Loucy (cell line): Measurements from ENCODE around the gene VMP1.

ENCODE experiments used
- H2AFZ ChIP-seq: fragments of 200-600 bp; sonication (generic); 2 replicates; pipeline ENCODE4 v1.6.0; 2016; ENCODE audit warnings: antibody characterized with exemption, mild to moderate bottlenecking, low read length, moderate library complexity
- H3F3A ChIP-seq: fragments of 200-600 bp; 2 replicates; pipeline ENCODE4 v1.6.0; 2016; ENCODE audit warnings: antibody characterized with exemption, low read depth, mild to moderate bottlenecking
- H3K27me3 ChIP-seq: fragments of 200-600 bp; sonication (generic); 2 replicates; pipeline ENCODE4 v1.6.1; 2014; ENCODE audit warnings: low read length, mild to moderate bottlenecking; ENCODE audit not compliant: insufficient read depth, poor library complexity, severe bottlenecking
- H3K36me3 ChIP-seq: fragments of 200-600 bp; sonication (generic); 2 replicates; pipeline ENCODE4 v1.6.1; 2016; ENCODE audit warnings: low read length; ENCODE audit not compliant: insufficient read depth
- H3K4me1 ChIP-seq: fragments of 200-600 bp; sonication (generic); 2 replicates; pipeline ENCODE4 v1.5.1; 2014; ENCODE audit warnings: low read length, mild to moderate bottlenecking; ENCODE audit not compliant: insufficient read depth, poor library complexity, severe bottlenecking
- H3K4me2 ChIP-seq: fragments of 200-600 bp; sonication (generic); 2 replicates; pipeline ENCODE4 v1.6.0; 2014; ENCODE audit warnings: antibody characterized with exemption, low read length, low read depth, mild to moderate bottlenecking; ENCODE audit not compliant: poor library complexity, severe bottlenecking
- H3K4me3 ChIP-seq: fragments of 200-600 bp; sonication (generic); 2 replicates; pipeline ENCODE4 v1.5.1; 2014; ENCODE audit warnings: low read length, mild to moderate bottlenecking, mixed read lengths; ENCODE audit not compliant: poor library complexity, severe bottlenecking
- H3K79me2 ChIP-seq: fragments of 200-600 bp; sonication (generic); 2 replicates; pipeline ENCODE4 v1.6.1; 2014; ENCODE audit warnings: low read length; ENCODE audit not compliant: insufficient read depth
- H3K9ac ChIP-seq: fragments of 200-600 bp; sonication (generic); 2 replicates; pipeline ENCODE4 v1.6.0; 2014; ENCODE audit warnings: mild to moderate bottlenecking, low read depth, low read length, moderate library complexity; ENCODE audit not compliant: poor library complexity, severe bottlenecking
- H3K9me2 ChIP-seq: fragments of 200-600 bp; sonication (generic); replicated peaks from 2 replicates; pipeline ENCODE4 v1.6.1; 2016; ENCODE audit warnings: low read depth, low read length, mixed read lengths
- H3K9me3 ChIP-seq: fragments of 200-600 bp; sonication (generic); 2 replicates; pipeline ENCODE4 v1.6.1; 2014; ENCODE audit warnings: mild to moderate bottlenecking, antibody characterized with exemption, low read length, low read depth; ENCODE audit not compliant: insufficient read depth
- H4K20me1 ChIP-seq: fragments of 200-600 bp; sonication (generic); 2 replicates; pipeline ENCODE4 v1.6.0; 2014; ENCODE audit warnings: antibody characterized with exemption, low read length, mild to moderate bottlenecking; ENCODE audit not compliant: insufficient read depth, poor library complexity, severe bottlenecking
- CTCF ChIP-seq: fragments of 200-600 bp; sonication (generic); conservative IDR thresholded peaks from 2 replicates; pipeline ENCODE4 v1.5.1; 2014; ENCODE audit warnings: mild to moderate bottlenecking, antibody characterized with exemption, low read length
- EZH2phosphoT487 ChIP-seq: fragments of 200-600 bp; IDR thresholded peaks from 2 replicates; pipeline ENCODE4 v1.6.1; 2018; ENCODE audit warnings: antibody characterized with exemption, mild to moderate bottlenecking, moderate library complexity, borderline replicate concordance

Gene VMP1

GRCh38 chr17:59680314-59680713 lies 27.1 kb upstream of the VMP1 start:
- Histone ChIP-seq H3K27me3 (no peaks in the 10 kb centered on the region), H3K9me2 (no peaks in the 10 kb centered on the region), H3K9ac (no peak overlapping the region), H3K4me3 (no peak overlapping the region), H3K36me3 (peaks cover 98% of the 10 kb centered on the region), H3F3A (no peaks in the 10 kb centered on the region), H4K20me1 (no peaks in the 10 kb centered on the region), H3K79me2 (no peaks in the 10 kb centered on the region), H3K9me3 (no peaks in the 10 kb centered on the region), H3K4me1 (no peaks in the 10 kb centered on the region), H3K4me2 (no peak overlapping the region), H2AFZ (no peak overlapping the region)
- TF ChIP-seq CTCF: no peak
- TF ChIP-seq EZH2phosphoT487: no peak

GRCh38 chr17:59683283-59683682 lies 24.2 kb upstream of the VMP1 start:
- Histone ChIP-seq H3K79me2 (0 out of 2 replicates have a peak, but pooled peaks cover under 1% of the 10 kb centered on the region), H2AFZ (no peak overlapping the region), H3K9ac (no peak overlapping the region), H4K20me1 (peaks cover 4% of the 10 kb centered on the region), H3K9me2 (no peaks in the 10 kb centered on the region), H3K9me3 (no peaks in the 10 kb centered on the region), H3K27me3 (no peaks in the 10 kb centered on the region), H3K4me2 (no peak overlapping the region), H3K36me3 (peaks cover 96% of the 10 kb centered on the region), H3F3A (no peaks in the 10 kb centered on the region), H3K4me3 (no peak overlapping the region), H3K4me1 (no peaks in the 10 kb centered on the region)
- TF ChIP-seq CTCF (no peak), EZH2phosphoT487 (no peak)

- Histone ChIP-seq H3F3A (no peaks in the 10 kb centered on the region), H2AFZ (no peak overlapping the region), H3K9me2 (no peaks in the 10 kb centered on the region), H3K4me2 (no peak overlapping the region), H3K27me3 (no peaks in the 10 kb centered on the region), H3K79me2 (peaks cover 4% of the 10 kb centered on the region; the same call in 1 of the 2 replicates), H3K4me3 (no peak overlapping the region), H3K9ac (no peak overlapping the region), H3K9me3 (no peaks in the 10 kb centered on the region), H3K36me3 (peaks cover 95% of the 10 kb centered on the region), H3K4me1 (no peaks in the 10 kb centered on the region), H4K20me1 (peaks cover 9% of the 10 kb centered on the region)
- TF ChIP-seq CTCF (no peak), EZH2phosphoT487 (no peak)
Observed at GRCh38 chr17:59684967-59685366, 22.5 kb upstream of the VMP1 start.
